ENCODE data around the gene CAMTA1. TPM values are rescaled to one million over a fixed set of nuclear protein-coding genes. Genes with fewer than 3 reads are reported as not detected.

CAMTA1 gene
- total RNA-seq, 1 donor from 2014 or later, result 99.0 TPM

GRCh38 chr1:7710859-7711258, 925.6 kb downstream of the CAMTA1 start:
- Mint-ChIP-seq H3K9me3 (ENCODE audit: low read depth) (no peaks in the 10 kb centered on the region), H3K27ac (no peak overlapping the region), H3K4me1 (ENCODE audit: low read depth) (peaks cover 1% of the 10 kb centered on the region), H3K4me3 (ENCODE audit: low read depth) (no peak overlapping the region), H3K27me3 (peaks cover 12% of the 10 kb centered on the region), H3K36me3 (ENCODE audit: insufficient read depth) (peaks cover 8% of the 10 kb centered on the region)
- no peak for DNase-seq (ENCODE audit: low spot score, unreplicated experiment)
- TF ChIP-seq CTCF (IDR thresholded peaks at IDR 0.05; ENCODE audit: unreplicated experiment), result no peak

DNA sequence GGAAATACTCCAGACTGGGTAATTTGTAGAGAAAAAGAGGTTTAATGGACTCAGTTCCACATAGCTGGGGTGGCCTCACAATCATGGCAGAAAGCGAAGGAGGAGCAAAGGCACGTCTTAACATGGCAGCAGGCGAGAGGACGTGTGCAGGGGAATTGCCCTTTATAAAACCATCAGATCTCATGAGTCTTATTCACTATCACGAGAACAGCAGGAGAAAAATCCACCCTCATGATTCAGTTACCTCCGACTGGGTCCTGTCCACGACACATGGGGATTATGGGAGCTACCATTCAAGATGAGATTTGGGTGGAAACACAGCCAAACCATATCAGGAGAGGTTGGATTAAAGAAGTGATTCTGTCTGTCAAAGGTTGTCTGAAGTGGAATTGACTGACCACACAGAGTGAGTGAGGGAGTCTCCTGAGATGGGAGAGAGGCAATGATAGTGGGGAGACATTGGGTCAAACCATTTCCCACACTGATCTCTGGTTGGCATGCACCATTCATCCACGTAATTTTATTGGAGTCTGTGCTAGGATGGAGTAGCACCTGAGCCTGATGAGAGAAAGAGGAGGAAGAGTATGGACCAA, 927.6 kb downstream of the CAMTA1 start:
- TF ChIP-seq CTCF (IDR thresholded peaks at IDR 0.05; ENCODE audit: unreplicated experiment), result no peak
- no peaks in the 10 kb centered on the region for H3K27me3 Mint-ChIP-seq
- peaks cover 6% of the 10 kb centered on the region for H3K36me3 Mint-ChIP-seq (ENCODE audit: insufficient read depth)
- DNase-seq (ENCODE audit: low spot score, unreplicated experiment), result no peak
- H3K27ac Mint-ChIP-seq, result no peak overlapping the region
- no peaks in the 10 kb centered on the region for H3K9me3 Mint-ChIP-seq (ENCODE audit: low read depth)
- no peak overlapping the region for H3K4me3 Mint-ChIP-seq (ENCODE audit: low read depth)
- no peaks in the 10 kb centered on the region for H3K4me1 Mint-ChIP-seq (ENCODE audit: low read depth)

- TF ChIP-seq CTCF (IDR thresholded peaks at IDR 0.05; ENCODE audit: unreplicated experiment), result no peak
- Mint-ChIP-seq H3K27ac (no peak overlapping the region), H3K27me3 (no peaks in the 10 kb centered on the region), H3K4me1 (ENCODE audit: low read depth) (peaks cover 12% of the 10 kb centered on the region), H3K4me3 (ENCODE audit: low read depth) (no peak overlapping the region), H3K9me3 (ENCODE audit: low read depth) (no peaks in the 10 kb centered on the region), H3K36me3 (ENCODE audit: insufficient read depth) (peaks cover 5% of the 10 kb centered on the region)
- no peak for DNase-seq (ENCODE audit: low spot score, unreplicated experiment)
Observed at GRCh38 chr1:7716506-7716905, 931.3 kb downstream of the CAMTA1 start.

DNA sequence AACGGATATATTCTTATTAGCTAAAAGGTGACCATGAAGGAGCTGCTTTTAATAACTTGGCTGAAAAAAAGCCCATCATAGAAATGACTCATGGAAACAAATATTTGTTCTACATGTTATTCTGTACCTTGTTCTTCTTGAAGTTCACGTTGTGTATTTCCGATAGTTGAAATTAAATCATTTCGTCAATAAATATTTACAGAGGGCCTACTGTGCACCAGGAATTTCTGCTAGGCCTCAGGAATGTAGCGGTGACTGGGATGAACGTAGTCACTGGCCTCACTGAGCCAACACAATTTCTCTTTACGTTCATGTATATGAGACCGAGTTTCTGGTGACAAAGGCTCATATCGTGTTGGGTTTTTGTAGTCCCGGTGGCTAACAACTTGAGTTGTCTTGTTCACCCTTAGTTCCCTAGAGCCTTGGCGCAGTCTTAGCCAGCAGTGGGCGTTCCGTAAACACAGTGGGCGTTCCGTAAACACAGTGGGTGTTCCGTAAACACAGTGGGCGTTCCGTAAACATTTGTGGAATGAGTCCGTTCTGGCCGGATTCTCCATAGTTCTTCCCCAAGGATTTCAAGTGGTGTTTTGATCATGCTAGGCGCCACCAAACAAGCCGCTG, 932.6 kb downstream of the CAMTA1 start:
- Mint-ChIP-seq H3K4me1 (ENCODE audit: low read depth) (peaks cover 12% of the 10 kb centered on the region), H3K9me3 (ENCODE audit: low read depth) (no peaks in the 10 kb centered on the region), H3K27ac (no peak overlapping the region), H3K36me3 (ENCODE audit: insufficient read depth) (peaks cover 2% of the 10 kb centered on the region), H3K27me3 (no peaks in the 10 kb centered on the region), H3K4me3 (ENCODE audit: low read depth) (no peak overlapping the region)
- no peak for TF ChIP-seq CTCF (IDR thresholded peaks at IDR 0.05; ENCODE audit: unreplicated experiment)
- DNase-seq (ENCODE audit: low spot score, unreplicated experiment), result no peak

DNA sequence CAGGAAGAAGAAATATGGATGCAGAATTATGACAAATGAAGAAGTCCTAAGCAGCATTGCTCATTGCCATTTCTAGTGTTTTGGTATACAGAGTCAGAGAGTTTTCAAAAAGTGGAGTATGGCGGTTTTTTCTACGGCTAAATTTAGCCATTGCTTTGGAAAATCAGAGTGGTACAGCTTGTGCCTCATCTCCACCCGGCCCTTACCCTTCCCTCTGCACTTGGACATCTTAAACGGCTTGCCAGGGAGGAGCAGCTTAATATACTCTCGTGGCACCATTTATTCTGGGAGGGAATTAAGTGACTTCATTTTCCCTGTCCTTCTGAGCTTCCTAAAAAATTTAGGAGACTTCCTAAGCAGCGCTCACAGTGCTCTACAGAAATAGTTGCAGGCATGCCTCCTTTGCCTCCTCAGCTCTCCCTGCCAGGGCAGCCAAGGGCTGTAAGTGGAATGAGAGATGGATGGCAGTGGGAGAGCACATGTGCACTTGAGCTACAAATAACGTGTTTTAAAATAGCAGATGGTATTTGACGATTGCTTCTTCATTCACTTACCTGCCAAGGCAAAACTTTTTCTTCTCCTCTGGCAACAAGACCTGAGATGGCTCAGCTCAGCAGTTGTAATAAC, 934.3 kb downstream of the CAMTA1 start:
- Mint-ChIP-seq H3K4me1 (ENCODE audit: low read depth) (peaks cover 12% of the 10 kb centered on the region), H3K27ac (peak overlapping the region; percentile 90), H3K4me3 (ENCODE audit: low read depth) (peak overlapping the region; percentile 7), H3K36me3 (ENCODE audit: insufficient read depth) (no peaks in the 10 kb centered on the region), H3K9me3 (ENCODE audit: low read depth) (no peaks in the 10 kb centered on the region), H3K27me3 (no peaks in the 10 kb centered on the region)
- no peak for TF ChIP-seq CTCF (IDR thresholded peaks at IDR 0.05; ENCODE audit: unreplicated experiment)
- no peak for DNase-seq (ENCODE audit: low spot score, unreplicated experiment)

All from progenitor cell of endocrine pancreas (in vitro differentiated cells).